Measurements from ENCODE around the gene ZNF462. TPM values are rescaled to one million over a fixed set of nuclear protein-coding genes. Genes with fewer than 3 reads are reported as not detected.

The ZNF462 gene
- total RNA-seq, 2 donors from 2014 or later, result 4.7 to 8.9 TPM

DNA sequence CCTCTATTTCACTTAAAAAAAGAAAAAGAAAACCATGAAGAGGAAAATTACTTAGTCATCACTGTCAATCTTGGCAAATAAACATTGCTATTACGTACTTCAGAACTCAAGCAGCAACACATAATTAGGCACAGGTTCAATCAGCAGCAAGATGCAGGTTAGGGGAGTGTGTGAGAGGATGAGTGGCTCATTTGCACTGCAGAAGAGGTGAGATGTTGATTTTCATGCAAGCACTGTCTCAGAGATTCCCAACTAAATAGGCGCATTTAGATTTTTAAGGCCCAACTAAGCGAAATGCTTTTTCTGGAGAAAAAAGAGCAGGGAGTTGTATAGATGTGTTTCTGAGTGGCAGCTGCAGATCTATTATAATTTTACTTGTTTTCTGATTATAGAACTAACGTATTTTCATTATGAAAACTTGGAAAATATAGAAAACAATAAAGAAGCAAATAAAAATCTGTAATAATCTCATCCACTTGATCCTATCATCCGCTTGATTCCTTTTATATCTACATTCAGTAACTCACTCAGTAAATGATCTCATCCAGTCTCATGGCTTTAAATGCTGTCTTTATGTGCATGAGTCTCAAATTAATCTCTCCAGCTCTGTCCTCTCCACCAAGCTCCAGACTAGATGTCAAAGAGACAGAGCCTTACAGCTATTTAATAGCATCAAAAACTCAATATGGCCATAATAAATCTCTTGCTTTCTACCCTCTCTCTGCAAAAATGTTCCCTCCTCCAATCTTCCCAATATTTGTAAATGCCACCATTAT is 162.5 kb downstream of the ZNF462 start:
- H3K27ac ChIP-seq, result no peak overlapping the region
- intact Hi-C loops (cut with DNase I), result no loop called here
- H3K27me3 ChIP-seq, result no peaks in the 10 kb centered on the region
- no peaks in the 10 kb centered on the region for H3K9me3 ChIP-seq
- no peaks in the 10 kb centered on the region for H3K36me3 ChIP-seq (replicated peaks in 1 of 2; ENCODE audit: insufficient read depth in 1 of 2, low read depth in 2 of 2)
- TF ChIP-seq, protein P1, sequence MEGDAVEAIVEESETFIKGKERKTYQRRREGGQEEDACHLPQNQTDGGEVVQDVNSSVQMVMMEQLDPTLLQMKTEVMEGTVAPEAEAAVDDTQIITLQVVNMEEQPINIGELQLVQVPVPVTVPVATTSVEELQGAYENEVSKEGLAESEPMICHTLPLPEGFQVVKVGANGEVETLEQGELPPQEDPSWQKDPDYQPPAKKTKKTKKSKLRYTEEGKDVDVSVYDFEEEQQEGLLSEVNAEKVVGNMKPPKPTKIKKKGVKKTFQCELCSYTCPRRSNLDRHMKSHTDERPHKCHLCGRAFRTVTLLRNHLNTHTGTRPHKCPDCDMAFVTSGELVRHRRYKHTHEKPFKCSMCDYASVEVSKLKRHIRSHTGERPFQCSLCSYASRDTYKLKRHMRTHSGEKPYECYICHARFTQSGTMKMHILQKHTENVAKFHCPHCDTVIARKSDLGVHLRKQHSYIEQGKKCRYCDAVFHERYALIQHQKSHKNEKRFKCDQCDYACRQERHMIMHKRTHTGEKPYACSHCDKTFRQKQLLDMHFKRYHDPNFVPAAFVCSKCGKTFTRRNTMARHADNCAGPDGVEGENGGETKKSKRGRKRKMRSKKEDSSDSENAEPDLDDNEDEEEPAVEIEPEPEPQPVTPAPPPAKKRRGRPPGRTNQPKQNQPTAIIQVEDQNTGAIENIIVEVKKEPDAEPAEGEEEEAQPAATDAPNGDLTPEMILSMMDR (IDR thresholded peaks at IDR 0.05), result no peak
- TF ChIP-seq POLR2A (IDR thresholded peaks at IDR 0.05), result no peak
- ATAC-seq (no peak), DNase-seq (no peak)
- H3K4me3 ChIP-seq, result no peak overlapping the region
- 80 to 82% methylated on average over 5 of the region's 5 CpGs for whole genome bisulfite sequencing, 2 donors
- no peaks in the 10 kb centered on the region for H3K4me1 ChIP-seq

DNA sequence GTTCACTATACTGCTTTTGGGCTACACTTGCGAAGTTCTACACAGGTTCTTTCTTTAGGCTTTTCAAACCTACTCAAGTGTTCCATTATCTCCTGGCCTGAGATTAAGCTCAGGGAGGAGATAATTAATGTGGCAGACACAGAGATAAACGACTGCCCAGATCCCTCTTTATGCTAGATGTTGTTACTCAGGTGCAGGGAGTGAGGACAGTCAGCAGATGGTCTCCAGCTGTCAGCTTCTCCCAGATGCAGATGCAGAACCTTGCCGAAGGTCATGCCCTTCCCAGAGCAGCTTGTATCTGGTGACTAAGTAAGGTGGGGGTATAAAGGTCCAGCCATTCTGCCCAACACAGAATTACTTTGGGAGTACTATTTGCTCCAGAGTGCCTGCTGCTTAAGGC is 166.2 kb downstream of the ZNF462 start:
- intact Hi-C loops (cut with DNase I), result no loop called here
- no peak for ATAC-seq
- WGBS, 2 donors, result 50 to 59% methylated on average over 3 of the region's 3 CpGs

DNA sequence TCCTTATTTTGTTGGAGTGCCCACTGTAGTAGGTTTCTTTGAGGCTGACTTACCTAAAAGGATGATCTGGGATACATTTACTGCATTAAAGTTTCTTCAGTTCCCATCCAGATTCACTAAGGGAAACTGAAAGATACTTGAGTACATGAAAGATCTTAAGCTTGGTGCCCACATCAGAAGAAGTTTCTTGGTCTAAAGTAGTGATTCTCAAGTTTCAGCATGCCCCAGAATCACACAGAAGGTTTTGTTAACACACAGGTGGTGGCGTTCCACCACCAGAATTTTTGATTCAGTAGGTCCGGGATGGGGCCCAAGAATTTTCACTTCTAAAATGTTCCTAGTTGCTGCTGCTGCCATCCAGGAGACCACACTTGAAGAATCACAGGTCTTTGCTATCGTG is 171.0 kb downstream of the ZNF462 start:
- Histone ChIP-seq H3K9me3 (no peaks in the 10 kb centered on the region), H3K27me3 (no peaks in the 10 kb centered on the region), H3K4me3 (no peak overlapping the region), H3K36me3 (replicated peaks in 1 of 2; ENCODE audit: insufficient read depth in 1 of 2, low read depth in 2 of 2) (no peaks in the 10 kb centered on the region), H3K27ac (no peak overlapping the region), H3K4me1 (no peaks in the 10 kb centered on the region)
- no peak for TF ChIP-seq POLR2A (IDR thresholded peaks at IDR 0.05)
- TF ChIP-seq, protein P1 (IDR thresholded peaks at IDR 0.05), result no peak
- ATAC-seq (no peak), DNase-seq (no peak)
- intact Hi-C loops (cut with DNase I), result no loop called here
- 59 to 70% methylated on average over 3 of the region's 3 CpGs for WGBS, 2 donors

More for the DNA sequence above, 166.2 kb downstream of the ZNF462 start:
- H3K4me1 ChIP-seq, result no peaks in the 10 kb centered on the region
- TF ChIP-seq, protein P1 (IDR thresholded peaks at IDR 0.05), result no peak
- TF ChIP-seq POLR2A (IDR thresholded peaks at IDR 0.05), result no peak
- H3K36me3 ChIP-seq (replicated peaks in 1 of 2; ENCODE audit: insufficient read depth in 1 of 2, low read depth in 2 of 2), result no peaks in the 10 kb centered on the region
- H3K9me3 ChIP-seq, result no peaks in the 10 kb centered on the region
- DNase-seq, result no peak
- H3K4me3 ChIP-seq, result no peak overlapping the region
- H3K27me3 ChIP-seq, result no peaks in the 10 kb centered on the region
- no peak overlapping the region for H3K27ac ChIP-seq

DNA sequence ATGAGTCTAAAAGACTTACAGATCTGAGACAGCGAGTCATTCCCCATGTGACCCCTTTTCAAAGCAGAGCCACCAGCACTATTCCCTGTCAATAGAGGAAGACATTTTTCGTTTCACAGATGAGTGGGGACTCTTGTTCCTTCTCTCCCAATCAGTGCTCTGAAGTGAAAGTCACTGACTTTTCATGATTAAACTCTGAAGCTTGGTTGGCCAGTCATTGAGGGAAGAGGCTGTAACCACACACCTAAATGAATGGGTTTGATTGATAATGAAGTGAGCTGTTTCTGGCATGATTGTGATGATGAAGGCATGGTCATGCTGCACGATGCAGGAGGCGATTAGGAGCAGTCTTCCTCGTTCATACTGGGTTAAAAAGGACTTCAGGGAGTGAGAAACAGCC is 171.9 kb downstream of the ZNF462 start:
- no peak overlapping the region for H3K27ac ChIP-seq
- H3K4me1 ChIP-seq, result no peaks in the 10 kb centered on the region
- ATAC-seq (no peak), DNase-seq (no peak)
- H3K9me3 ChIP-seq, result no peaks in the 10 kb centered on the region
- no peaks in the 10 kb centered on the region for H3K36me3 ChIP-seq (replicated peaks in 1 of 2; ENCODE audit: insufficient read depth in 1 of 2, low read depth in 2 of 2)
- 61 to 63% methylated on average over 5 of the region's 5 CpGs for WGBS, 2 donors
- no peak overlapping the region for H3K4me3 ChIP-seq
- TF ChIP-seq, protein P1 (IDR thresholded peaks at IDR 0.05), result no peak
- TF ChIP-seq POLR2A (IDR thresholded peaks at IDR 0.05), result no peak
- H3K27me3 ChIP-seq, result no peaks in the 10 kb centered on the region
- intact Hi-C loops (cut with DNase I), result no loop called here

DNA sequence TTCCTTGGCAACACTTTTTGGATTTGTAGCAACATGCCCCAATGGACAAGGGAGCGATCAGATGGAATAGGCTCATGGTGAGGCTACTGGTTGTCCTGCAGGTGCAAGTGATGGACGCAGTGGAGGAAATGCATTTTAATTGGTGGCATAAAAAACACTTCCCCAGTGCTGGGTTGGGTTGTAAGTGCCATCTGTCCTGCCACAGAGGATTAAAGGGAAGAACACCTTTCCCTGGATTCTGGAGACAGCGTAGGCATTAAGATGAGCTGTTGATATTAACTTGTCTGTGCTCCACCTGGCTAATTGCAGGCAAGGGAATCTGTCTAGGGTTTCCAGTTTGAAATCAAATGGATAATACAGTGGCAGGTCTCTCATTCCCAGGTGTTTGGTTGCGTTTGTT is 173.4 kb downstream of the ZNF462 start:
- no peak for DNase-seq
- H3K27ac ChIP-seq, result no peak overlapping the region
- H3K4me1 ChIP-seq, result no peaks in the 10 kb centered on the region
- intact Hi-C loops (cut with DNase I), result no loop called here
- H3K4me3 ChIP-seq, result no peak overlapping the region
- H3K36me3 ChIP-seq (replicated peaks in 1 of 2; ENCODE audit: insufficient read depth in 1 of 2, low read depth in 2 of 2), result no peaks in the 10 kb centered on the region
- WGBS, 2 donors, result 84 to 94% methylated on average over 4 of the region's 4 CpGs
- no peak for ATAC-seq
- TF ChIP-seq, protein P1 (IDR thresholded peaks at IDR 0.05), result no peak
- no peak for TF ChIP-seq POLR2A (IDR thresholded peaks at IDR 0.05)
- no peaks in the 10 kb centered on the region for H3K9me3 ChIP-seq
- no peaks in the 10 kb centered on the region for H3K27me3 ChIP-seq
